Smooth muscle cell (in vitro differentiated cells): ENCODE results near the gene ACRBP. TPM values are rescaled to one million over a fixed set of nuclear protein-coding genes. Genes with fewer than 3 reads are reported as not detected.

Source experiments
- DNase-seq: peaks from one replicate; lab custom pipeline; 2025; ENCODE audit not compliant: unreplicated experiment; lab: John Stamatoyannopoulos, UW
- H2AFZ ChIP-seq: fragments of 200-600 bp; sonication (generic); 2 replicates; pipeline ENCODE4 v1.6.0; 2016; ENCODE audit warnings: antibody characterized with exemption, low read depth, mild to moderate bottlenecking
- H3F3A ChIP-seq: fragments of 200-600 bp; sonication (generic); 2 replicates; pipeline ENCODE4 v1.6.0; 2017; ENCODE audit warnings: antibody characterized with exemption, low read depth
- H3K27ac ChIP-seq: fragments of 200-600 bp; sonication (generic); 2 replicates; pipeline ENCODE4 v1.5.1; 2016; ENCODE audit warnings: low read depth, mild to moderate bottlenecking
- H3K27me3 ChIP-seq: fragments of 200-600 bp; sonication (generic); 2 replicates; pipeline ENCODE4 v1.6.1; 2016; ENCODE audit warnings: low read depth, mild to moderate bottlenecking
- H3K36me3 ChIP-seq: fragments of 200-600 bp; sonication (generic); 2 replicates; pipeline ENCODE4 v1.5.1; 2016; ENCODE audit warnings: low read depth
- H3K4me1 ChIP-seq: fragments of 200-600 bp; sonication (generic); 2 replicates; pipeline ENCODE4 v1.5.1; 2016; ENCODE audit warnings: low read depth
- H3K4me2 ChIP-seq: fragments of 200-600 bp; sonication (generic); 2 replicates; pipeline ENCODE4 v1.6.0; 2016; ENCODE audit warnings: mild to moderate bottlenecking
- H3K4me3 ChIP-seq: fragments of 200-600 bp; sonication (generic); 2 replicates; pipeline ENCODE4 v1.5.1; 2016; ENCODE audit warnings: mild to moderate bottlenecking
- H3K79me2 ChIP-seq: fragments of 200-600 bp; sonication (generic); 2 replicates; pipeline ENCODE4 v1.6.0; 2016; ENCODE audit warnings: low read depth, mild to moderate bottlenecking
- H3K9ac ChIP-seq: fragments of 200-600 bp; sonication (generic); 2 replicates; pipeline ENCODE4 v1.6.0; 2016; ENCODE audit warnings: low read depth
- H3K9me3 ChIP-seq: fragments of 200-600 bp; sonication (generic); replicated peaks from 2 replicates; pipeline ENCODE4 v1.5.1; 2016; ENCODE audit warnings: low read depth
- H4K20me1 ChIP-seq: fragments of 200-600 bp; sonication (generic); 2 replicates; pipeline ENCODE4 v1.6.0; 2016; ENCODE audit warnings: low read depth
- WGBS: methylation state at CpG from one replicate; pipeline ENCODE4 v1.1.7; 2016; ENCODE audit warnings: low lambda C conversion rate; 5-methylcytosine and 5-hydroxymethylcytosine counted together
- polyA plus RNA-seq: library from polyadenylated mRNA; unstranded; fragments of >200 nt; fragmentation: Nextera tagmentation; extraction: Ambion mirVana; gene quantifications from 2 replicates; pipeline ENCODE4 v1.2.1, GENCODE V29; 2016
- total RNA-seq: library from RNA; depleted of rRNA; stranded (reverse); fragments of >200 nt; gene quantifications from 2 replicates; pipeline ENCODE4 v1.2.3, GENCODE V29; 2014
- TF ChIP-seq, protein P1 (sequence below): fragments of 200-600 bp; sonication (generic); IDR thresholded peaks from 2 replicates; pipeline ENCODE4 v1.5.1; 2017; ENCODE audit warnings: borderline replicate concordance, mild to moderate bottlenecking, antibody characterized with exemption; ENCODE audit not compliant: insufficient read depth, poor library complexity, severe bottlenecking

Gene ACRBP
- total and polyA plus RNA-seq, 2 experiments from 2014 or later = not detected

- no peaks in the 10 kb centered on the region for H3K36me3 ChIP-seq
- peaks cover 12% of the 10 kb centered on the region for H3F3A ChIP-seq
- no peaks in the 10 kb centered on the region for H3K9me3 ChIP-seq
- peaks cover 5% of the 10 kb centered on the region for H3K4me1 ChIP-seq
- H4K20me1 ChIP-seq = no peaks in the 10 kb centered on the region
- H3K79me2 ChIP-seq = peaks cover 10% of the 10 kb centered on the region
- no peak overlapping the region for H3K9ac ChIP-seq
- no peak overlapping the region for H2AFZ ChIP-seq
- WGBS = 87% methylated on average over 4 of the region's 4 CpGs
- DNase-seq = no peak
- H3K27me3 ChIP-seq = peaks cover 9% of the 10 kb centered on the region
- no peak overlapping the region for H3K4me3 ChIP-seq
- H3K27ac ChIP-seq = no peak overlapping the region
- TF ChIP-seq, protein P1, sequence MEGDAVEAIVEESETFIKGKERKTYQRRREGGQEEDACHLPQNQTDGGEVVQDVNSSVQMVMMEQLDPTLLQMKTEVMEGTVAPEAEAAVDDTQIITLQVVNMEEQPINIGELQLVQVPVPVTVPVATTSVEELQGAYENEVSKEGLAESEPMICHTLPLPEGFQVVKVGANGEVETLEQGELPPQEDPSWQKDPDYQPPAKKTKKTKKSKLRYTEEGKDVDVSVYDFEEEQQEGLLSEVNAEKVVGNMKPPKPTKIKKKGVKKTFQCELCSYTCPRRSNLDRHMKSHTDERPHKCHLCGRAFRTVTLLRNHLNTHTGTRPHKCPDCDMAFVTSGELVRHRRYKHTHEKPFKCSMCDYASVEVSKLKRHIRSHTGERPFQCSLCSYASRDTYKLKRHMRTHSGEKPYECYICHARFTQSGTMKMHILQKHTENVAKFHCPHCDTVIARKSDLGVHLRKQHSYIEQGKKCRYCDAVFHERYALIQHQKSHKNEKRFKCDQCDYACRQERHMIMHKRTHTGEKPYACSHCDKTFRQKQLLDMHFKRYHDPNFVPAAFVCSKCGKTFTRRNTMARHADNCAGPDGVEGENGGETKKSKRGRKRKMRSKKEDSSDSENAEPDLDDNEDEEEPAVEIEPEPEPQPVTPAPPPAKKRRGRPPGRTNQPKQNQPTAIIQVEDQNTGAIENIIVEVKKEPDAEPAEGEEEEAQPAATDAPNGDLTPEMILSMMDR = no peak
- no peak overlapping the region for H3K4me2 ChIP-seq
Measured at GRCh38 chr12:6693832-6694355, 46.7 kb upstream of the ACRBP start.

GRCh38 chr12:6692888-6693287 lies 45.7 kb upstream of the ACRBP start:
- TF ChIP-seq, protein P1 = no peak
- Histone ChIP-seq H3K4me3 (no peak overlapping the region), H4K20me1 (no peaks in the 10 kb centered on the region), H3K36me3 (no peaks in the 10 kb centered on the region), H3K9ac (no peak overlapping the region), H3K4me2 (no peak overlapping the region), H3K27me3 (no peaks in the 10 kb centered on the region), H3K79me2 (peaks cover 20% of the 10 kb centered on the region), H3K4me1 (peaks cover 11% of the 10 kb centered on the region), H2AFZ (no peak overlapping the region), H3K9me3 (no peaks in the 10 kb centered on the region), H3K27ac (no peak overlapping the region), H3F3A (peaks cover 12% of the 10 kb centered on the region)
- WGBS = 73% methylated on average over 2 of the region's 2 CpGs
- no peak for DNase-seq

DNA sequence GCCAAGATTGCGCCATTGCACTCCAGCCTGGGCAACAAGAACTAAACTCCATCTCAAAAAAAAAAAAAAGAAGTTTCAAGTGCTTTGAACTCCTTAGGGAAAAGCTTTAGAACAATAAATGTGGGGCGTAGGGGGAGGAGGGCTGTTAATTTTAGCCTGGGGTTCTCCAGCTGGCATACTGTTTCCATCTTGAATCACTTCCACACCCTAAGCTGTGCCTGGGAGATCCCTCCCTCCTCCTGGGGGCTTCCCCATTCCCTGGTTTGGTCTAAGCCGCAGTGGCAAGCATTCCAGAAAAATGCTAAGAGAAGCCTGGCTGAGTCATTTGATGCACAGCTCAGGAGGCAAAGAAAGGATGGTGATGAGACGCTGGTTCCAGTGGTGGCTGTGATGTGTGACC lies 44.2 kb upstream of the ACRBP start:
- Histone ChIP-seq H3K4me2 (no peak overlapping the region), H3K27me3 (no peaks in the 10 kb centered on the region), H3K4me1 (peaks cover 20% of the 10 kb centered on the region), H3K9ac (no peak overlapping the region), H3K9me3 (no peaks in the 10 kb centered on the region), H3K4me3 (no peak overlapping the region), H4K20me1 (peaks cover under 1% of the 10 kb centered on the region), H3K27ac (peak overlapping the region; percentile 24), H3K36me3 (no peaks in the 10 kb centered on the region), H3K79me2 (peaks cover 34% of the 10 kb centered on the region), H3F3A (peaks cover 12% of the 10 kb centered on the region), H2AFZ (no peak overlapping the region)
- TF ChIP-seq, protein P1 = no peak
- no peak for DNase-seq
- WGBS = 69% methylated on average over 4 of the region's 4 CpGs
